Caco-2 (cell line): ENCODE measurements around the gene ZNF385C. TPM values are rescaled to one million over a fixed set of nuclear protein-coding genes. Genes with fewer than 3 reads are reported as not detected.
"Not testable (repeated sequence)": the region's sequence is repeated elsewhere in the genome, so short reads cannot be mapped to it uniquely, and the experiment has no call there.

Experiments used
- Bru-seq: library from RNA; stranded (reverse); fragments of 400-500 nt; gene quantifications from one replicate; lab custom pipeline; 2021; lab: Mats Ljungman, UMichigan
- BruChase-seq, 2 experiments: library from RNA; stranded (reverse); fragments of 400-500 nt; gene quantifications; one replicate each; lab custom pipeline; 2021; lab: Mats Ljungman, UMichigan
- BruUV-seq: library from RNA; stranded (reverse); fragments of 400-500 nt; replicated peaks from 2 replicates; lab custom pipeline; 2021; lab: Mats Ljungman, UMichigan
- CTCF ChIA-PET: fragments of 300-600 bp; sonication (Branson Sonifier 250); formaldehyde crosslinking; loops from one replicate; lab custom pipeline; 2022; ENCODE audit warnings: antibody characterized with exemption; lab: Charles Lee
- POLR2A ChIA-PET: fragments of 300-600 bp; sonication (Branson Sonifier 250); formaldehyde crosslinking; loops from one replicate; lab custom pipeline; 2022; ENCODE audit warnings: antibody characterized with exemption; lab: Charles Lee
- DNase-seq, 2 experiments: peaks; one replicate each; pipeline versions ENCODE4 v3.0.0 to v3.0.0-alpha.2; 2020 to 2022
- H3K27me3 ChIP-seq: replicated peaks from 2 replicates; pipeline ENCODE4 v1.6.0; 2011; ENCODE audit warnings: low read length; ENCODE audit not compliant: control insufficient read depth, insufficient read depth
- H3K36me3 ChIP-seq: 2 replicates; pipeline ENCODE4 v1.5.1; 2011; ENCODE audit warnings: low read length; ENCODE audit not compliant: control insufficient read depth, insufficient read depth
- H3K4me1 ChIP-seq: fragments of 250-450 bp; sonication (Bioruptor Pico); 2 replicates; pipeline ENCODE4 v1.5.1; 2020; ENCODE audit warnings: mild to moderate bottlenecking
- H3K4me3 ChIP-seq: 2 replicates; pipeline ENCODE4 v1.5.1; 2011; ENCODE audit warnings: low read depth, mild to moderate bottlenecking, control low read depth, low read length
- H3K9me3 ChIP-seq: fragments of 250-450 bp; sonication (Bioruptor Pico); 2 replicates; pipeline ENCODE4 v1.5.1; 2020; ENCODE audit warnings: mild to moderate bottlenecking, moderate library complexity
- H3K27ac Mint-ChIP-seq: one replicate; pipeline ENCODE4 v1.8.0; 2022; ENCODE audit warnings: mixed read lengths; ENCODE audit not compliant: unreplicated experiment
- H3K27me3 Mint-ChIP-seq: one replicate; pipeline ENCODE4 v1.8.0; 2022; ENCODE audit warnings: mixed read lengths; ENCODE audit not compliant: insufficient read depth, unreplicated experiment
- H3K36me3 Mint-ChIP-seq: one replicate; pipeline ENCODE4 v1.8.0; 2022; ENCODE audit warnings: mild to moderate bottlenecking, mixed read lengths; ENCODE audit not compliant: insufficient read depth, unreplicated experiment
- H3K4me1 Mint-ChIP-seq: one replicate; pipeline ENCODE4 v1.8.0; 2022; ENCODE audit warnings: low read depth, mixed read lengths; ENCODE audit not compliant: unreplicated experiment
- H3K4me3 Mint-ChIP-seq: one replicate; pipeline ENCODE4 v1.8.0; 2022; ENCODE audit warnings: mild to moderate bottlenecking, moderate library complexity, mixed read lengths; ENCODE audit not compliant: unreplicated experiment
- H3K9me3 Mint-ChIP-seq: one replicate; pipeline ENCODE4 v1.8.0; 2022; ENCODE audit warnings: mixed read lengths; ENCODE audit not compliant: unreplicated experiment
- CTCF ChIP-seq, 2 experiments: fragments of 200-600 bp in 1 of 2; IDR thresholded peaks; 1 replicate in 1 of 2; 2 replicates in 1 of 2; pipeline versions ENCODE4 v1.5.1 to v1.8.0; 2011 to 2022; ENCODE audit warnings: antibody characterized with exemption in 1 of 2, control low read depth in 1 of 2, inconsistent platforms in 1 of 2, low read depth in 1 of 2, low read length in 1 of 2, mild to moderate bottlenecking in 1 of 2, moderate library complexity in 1 of 2; ENCODE audit not compliant: insufficient read depth in 1 of 2, severe bottlenecking in 1 of 2, unreplicated experiment in 1 of 2
- intact Hi-C: fragments of 100-400 bp; cut with micrococcal nuclease; formaldehyde crosslinking; loops from one replicate; pipeline ENCODE4 v1.10.0; 2022; ENCODE audit not compliant: unreplicated experiment
- long read RNA-seq: library from polyadenylated mRNA; stranded (forward); transcript quantifications from one replicate; pipeline ENCODE4 v2.0.0, GENCODE V29; 2022
- total RNA-seq: library from RNA; stranded (reverse); gene quantifications from 2 replicates; pipeline ENCODE4 v1.2.3, GENCODE V29; 2022

ZNF385C gene
- 1.00 and 1.5 TPM in 2 replicates for total RNA-seq
- Bru-seq, nascent RNA = percentile 20 among the genes with signal in this experiment
- percentile 20 among the genes with signal in this experiment for BruChase-seq, experiment 1, labeled RNA remaining after a 2-hour chase
- BruChase-seq, experiment 2, labeled RNA remaining after a 6-hour chase = percentile 20 among the genes with signal in this experiment
- long read RNA-seq, partial matches to known transcripts = 1 of 3 reads
- long read RNA-seq, other reads (novel, unspliced or antisense) = 2 of 3 reads

GRCh38 chr17:42097691-42098631 lies at the start of gene ZNF385C:
Gene ZNF385C (minus strand): TSS chr17:42098473. CDS start chr17:42063056, 35,417 bp downstream.
- ChIA-PET POLR2A (interaction anchor here (0.6 kb wide), 1 partner anchor 17 kb away, joined by 3 read pairs; no protein-coding TSS in a partner anchor), CTCF (interaction anchor here (0.5 to 1.3 kb wide), 6 partner anchors 30 to 308 kb away, joined by 3 to 6 read pairs (median 4); partner anchors contain the start of gene DNAJC7)
- Mint-ChIP-seq H3K36me3 (no peaks in the 10 kb centered on the region), H3K4me3 (peak within 1 kb of the TSS; percentile 47), H3K27ac (no peak within 1 kb of the TSS), H3K4me1 (no peaks in the 10 kb centered on the region), H3K9me3 (no peaks in the 10 kb centered on the region), H3K27me3 (no peaks in the 10 kb centered on the region)
- no peak for TF ChIP-seq CTCF (IDR thresholded peaks at IDR 0.05; ENCODE audit: insufficient read depth in 1 of 2, low read depth in 1 of 2, low read length in 1 of 2, severe bottlenecking in 1 of 2, unreplicated experiment in 1 of 2)
- Histone ChIP-seq H3K27me3 (0 out of 2 replicates have a peak, but pooled peaks cover 2% of the 10 kb centered on the region), H3K36me3 (no peaks in the 10 kb centered on the region), H3K4me1 (peaks cover 8% of the 10 kb centered on the region), H3K4me3 (peak within 1 kb of the TSS; percentile 32), H3K9me3 (no peaks in the 10 kb centered on the region)
- no TSS peak for BruUV-seq
- DNase-seq = peak in 1 of 2 experiments; percentile 51
- intact Hi-C loops = no loop called here

GRCh38 chr17:42146911-42147607 lies 48.8 kb upstream of the ZNF385C start:
- ChIA-PET POLR2A (no interaction called here), CTCF (no interaction called here)
- no TSS peak for BruUV-seq
- Mint-ChIP-seq H3K27ac (no peak overlapping the region), H3K27me3 (no peaks in the 10 kb centered on the region), H3K4me3 (no peak overlapping the region), H3K4me1 (no peaks in the 10 kb centered on the region), H3K36me3 (peaks cover 63% of the 10 kb centered on the region), H3K9me3 (no peaks in the 10 kb centered on the region)
- Histone ChIP-seq H3K4me1 (no peaks in the 10 kb centered on the region), H3K36me3 (peaks cover 5% of the 10 kb centered on the region; the same call in 1 of the 2 replicates), H3K4me3 (no peak overlapping the region), H3K9me3 (no peaks in the 10 kb centered on the region), H3K27me3 (no peaks in the 10 kb centered on the region)
- no peak for TF ChIP-seq CTCF (IDR thresholded peaks at IDR 0.05; ENCODE audit: insufficient read depth in 1 of 2, low read depth in 1 of 2, low read length in 1 of 2, severe bottlenecking in 1 of 2, unreplicated experiment in 1 of 2)
- intact Hi-C loops = no loop called here
- DNase-seq = no peak

- peaks cover 53% of the 10 kb centered on the region for H3K36me3 Mint-ChIP-seq
- DNase-seq, H3K4me3 Mint-ChIP-seq, H3K36me3 ChIP-seq, BruUV-seq, H3K27me3 ChIP-seq, H3K9me3 ChIP-seq, H3K27me3 Mint-ChIP-seq, H3K4me3 ChIP-seq, H3K9me3 Mint-ChIP-seq, intact Hi-C loops, H3K27ac Mint-ChIP-seq, POLR2A ChIA-PET, H3K4me1 Mint-ChIP-seq, H3K4me1 ChIP-seq: not testable (repeated sequence)
- CTCF ChIA-PET = interaction anchor here (0.6 to 0.7 kb wide), 2 partner anchors 127 to 435 kb away, joined by 3 read pairs; no protein-coding TSS in a partner anchor
Observed at GRCh38 chr17:42143138-42143537, 44.9 kb upstream of the ZNF385C start.
